Heart left ventricle (tissue), 13 donors: ENCODE data around the gene ATP2B2.

Source experiments
- CTCF ChIP-seq, 12 donors: fragments of 200-600 bp; sonication (generic) in 4 of 12; IDR thresholded peaks; one replicate each; pipeline versions ENCODE4 v1.5.0 to v1.8.0; 2018 to 2022; ENCODE audit warnings: antibody characterized with exemption in 12 of 12, mild to moderate bottlenecking in 5 of 12
- POLR2A ChIP-seq, 2 donors: fragments of 450-650 bp; IDR thresholded peaks; one replicate each; pipeline ENCODE4 v1.6.1; 2017; ENCODE audit warnings: antibody characterized with exemption in 2 of 2, mild to moderate bottlenecking in 2 of 2, moderate library complexity in 2 of 2
- donor health status: ischemic (EF 13 %, LVEDD 7.1; RV severe dilation, severe dysfunction).
- donor health status: DM: no; HTN: yes; CAD: no.
- donor health status: DM: no; HTN: no; CAD: no.
- donor health status: ischemic (EF 25% LVEDD 6.9; RV normal size, moderate dysfunction).
- donor health status: ischemic (EF 25% LVEDD 5.7; RV mildly dilated, moderate dysfunction).
- donor health status: ischemic (EF 35%, LVEDD 5.7; RV mildly dilated, moderate dysfunction).
- donor health status: nonischemic (EF 11% LVEDD 7.7; RV severe dilation, severe dysfunction).
- donor health status: DM: yes; HTN: yes; CAD: no.
- donor health status: PGD.
- donor health status: ischemic (EF 29% LVEDD 5.4; RV normal size, mild dysfunction).
- donor health status: nonischemic (EF 23%, LVEDD 6.1; RV moderate dilation, normal function).

DNA sequence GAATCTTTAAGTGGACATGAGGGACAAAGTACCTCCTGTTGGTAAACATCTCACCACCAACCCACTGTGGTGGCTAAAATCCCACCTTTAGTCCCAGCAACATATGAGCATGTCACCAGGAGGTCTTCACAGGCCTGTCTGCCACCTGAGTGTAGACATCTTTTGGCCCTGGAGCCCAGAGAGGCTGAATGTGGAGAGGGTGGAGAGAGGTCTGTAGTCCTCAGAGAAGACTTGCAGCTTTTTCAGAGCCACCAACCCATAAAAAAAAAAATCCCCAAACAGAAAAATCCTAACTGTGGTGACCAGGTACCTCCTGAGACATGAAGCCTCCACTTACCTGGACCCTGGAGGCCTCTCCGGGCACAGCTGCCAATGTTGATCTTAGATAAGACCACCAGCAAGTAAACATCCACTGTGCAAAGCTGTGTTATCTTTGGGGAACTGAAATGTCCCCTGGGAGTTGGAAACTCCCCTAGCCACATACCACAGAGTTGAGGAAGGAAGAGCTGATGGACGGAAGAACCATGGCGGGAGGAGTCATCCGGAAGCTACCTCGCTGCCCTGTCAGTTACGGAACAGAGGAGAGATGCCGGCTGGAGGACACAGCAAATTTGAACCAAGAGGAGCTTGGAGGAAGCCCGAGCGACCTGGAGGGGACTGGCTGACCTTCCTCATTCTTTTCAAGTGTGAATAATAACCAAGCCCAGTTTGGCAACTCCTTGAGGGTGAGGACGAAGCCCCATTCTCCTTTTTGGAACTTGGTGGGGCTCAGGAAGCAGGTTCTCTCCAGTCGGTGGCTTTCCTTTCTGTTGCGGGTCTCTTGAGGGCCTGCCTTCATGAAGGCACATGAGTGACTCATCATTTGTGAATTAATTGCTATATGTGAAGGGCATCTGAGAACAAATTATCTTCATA is 212.6 kb downstream of the ATP2B2 start, which contains the start of gene GHRL:
- no peak for TF ChIP-seq CTCF (IDR thresholded peaks at IDR 0.05)
- TF ChIP-seq POLR2A (IDR thresholded peaks at IDR 0.05), result no peak
